ENCODE data around the gene HS6ST2. TPM values are rescaled to one million over a fixed set of nuclear protein-coding genes. Genes with fewer than 3 reads are reported as not detected.
"Not testable (repeated sequence)": the region's sequence is repeated elsewhere in the genome, so short reads cannot be mapped to it uniquely, and the experiment has no call there.

HS6ST2 gene
- total and polyA plus RNA-seq, 3 donors from 2014 or later: 3.7 to 13.3 (median 7.6) TPM

DNA sequence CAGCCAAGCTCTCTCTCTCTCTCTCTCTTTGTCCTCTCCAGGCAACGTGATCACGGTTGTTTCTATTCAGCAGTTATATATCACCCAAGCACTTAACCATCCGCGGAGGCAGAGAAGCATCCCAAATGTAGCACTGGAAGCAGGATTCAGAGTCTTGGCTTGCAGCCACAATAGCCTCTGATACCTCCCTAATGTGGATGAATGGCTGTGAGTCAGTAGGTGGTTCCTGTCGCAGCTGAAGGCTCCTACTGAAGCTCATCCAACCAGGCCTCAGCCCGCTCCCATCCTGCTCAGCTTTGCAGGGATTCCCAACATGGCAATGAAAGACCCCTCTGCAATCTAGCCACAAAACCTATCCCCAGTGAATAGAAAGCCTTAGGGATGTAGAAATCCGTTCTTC, 5.1 kb downstream of the HS6ST2 start:
- H3K36me3 ChIP-seq (ENCODE audit: low read depth, missing control alignments): no peaks in the 10 kb centered on the region
- no peaks in the 10 kb centered on the region for H3K27me3 ChIP-seq
- no peaks in the 10 kb centered on the region for H3K4me1 ChIP-seq
- 85 to 89% methylated on average over 6 to 7 of the region's 7 CpGs for WGBS, 2 donors
- intact Hi-C loops (cut with DNase I; ENCODE audit: low total_unique reads): no loop called here
- no peaks in the 10 kb centered on the region for H3K9me3 ChIP-seq
- no peak overlapping the region for H3K4me3 ChIP-seq
- H3K27ac ChIP-seq: no peak overlapping the region
- no peak for DNase-seq
- TF ChIP-seq POLR2A (IDR thresholded peaks at IDR 0.05): no peak
- TF ChIP-seq, protein P1, sequence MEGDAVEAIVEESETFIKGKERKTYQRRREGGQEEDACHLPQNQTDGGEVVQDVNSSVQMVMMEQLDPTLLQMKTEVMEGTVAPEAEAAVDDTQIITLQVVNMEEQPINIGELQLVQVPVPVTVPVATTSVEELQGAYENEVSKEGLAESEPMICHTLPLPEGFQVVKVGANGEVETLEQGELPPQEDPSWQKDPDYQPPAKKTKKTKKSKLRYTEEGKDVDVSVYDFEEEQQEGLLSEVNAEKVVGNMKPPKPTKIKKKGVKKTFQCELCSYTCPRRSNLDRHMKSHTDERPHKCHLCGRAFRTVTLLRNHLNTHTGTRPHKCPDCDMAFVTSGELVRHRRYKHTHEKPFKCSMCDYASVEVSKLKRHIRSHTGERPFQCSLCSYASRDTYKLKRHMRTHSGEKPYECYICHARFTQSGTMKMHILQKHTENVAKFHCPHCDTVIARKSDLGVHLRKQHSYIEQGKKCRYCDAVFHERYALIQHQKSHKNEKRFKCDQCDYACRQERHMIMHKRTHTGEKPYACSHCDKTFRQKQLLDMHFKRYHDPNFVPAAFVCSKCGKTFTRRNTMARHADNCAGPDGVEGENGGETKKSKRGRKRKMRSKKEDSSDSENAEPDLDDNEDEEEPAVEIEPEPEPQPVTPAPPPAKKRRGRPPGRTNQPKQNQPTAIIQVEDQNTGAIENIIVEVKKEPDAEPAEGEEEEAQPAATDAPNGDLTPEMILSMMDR (IDR thresholded peaks at IDR 0.05): no peak

DNA sequence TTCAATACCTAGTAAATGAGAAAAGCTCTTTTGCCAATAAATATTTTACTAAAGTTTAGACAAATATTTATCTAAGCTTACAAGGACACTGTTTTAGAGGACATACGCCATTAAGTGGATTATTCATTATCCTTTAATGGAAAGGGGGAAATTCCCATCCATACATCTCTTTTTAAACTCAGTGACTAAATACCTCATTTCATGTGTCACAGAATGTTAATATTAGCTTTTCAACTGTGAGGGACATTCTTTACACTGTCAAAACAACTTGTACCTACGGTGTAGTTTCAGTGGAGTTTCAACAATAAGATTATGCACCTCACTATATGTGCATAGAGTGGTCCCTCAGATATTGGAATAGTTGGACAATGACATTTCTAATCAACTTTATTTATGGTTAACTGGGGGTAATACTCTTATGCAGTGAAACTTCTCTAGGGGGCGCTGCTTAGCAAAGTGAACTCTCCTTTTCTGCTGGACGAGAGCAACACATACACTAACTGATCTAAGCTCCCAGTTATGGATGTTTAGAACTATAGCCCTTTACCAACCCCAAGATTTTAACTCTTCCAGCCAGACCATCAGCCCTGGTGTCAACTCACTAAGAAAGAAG, 9.7 kb downstream of the HS6ST2 start:
- TF ChIP-seq, protein P1 (IDR thresholded peaks at IDR 0.05): no peak
- TF ChIP-seq POLR2A (IDR thresholded peaks at IDR 0.05): no peak
- WGBS, 2 donors: 59 to 64% methylated on average over 4 of the region's 4 CpGs
- H3K27ac ChIP-seq: no peak overlapping the region

DNA sequence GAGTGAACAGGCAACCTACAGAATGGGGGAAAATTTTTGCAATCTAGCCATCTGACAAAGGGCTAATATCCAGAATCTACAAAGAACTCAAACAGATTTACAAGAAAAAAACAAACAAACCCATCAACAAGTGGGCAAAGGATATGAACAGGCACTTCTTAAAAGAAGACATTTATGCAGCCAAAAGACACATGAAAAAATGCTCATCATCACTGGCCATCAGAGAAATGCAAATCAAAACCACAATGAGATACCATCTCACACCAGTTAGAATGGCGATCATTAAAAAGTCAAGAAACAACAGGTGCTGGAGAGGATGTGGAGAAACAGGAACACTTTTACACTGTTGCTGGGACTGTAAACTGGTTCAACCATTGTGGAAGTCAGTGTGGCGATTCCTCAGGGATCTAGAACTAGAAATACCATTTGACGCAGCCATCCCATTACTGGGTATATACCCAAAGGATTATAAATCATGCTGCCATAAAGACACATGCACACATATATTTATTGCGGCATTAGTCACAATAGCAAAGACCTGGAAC, 13.3 kb downstream of the HS6ST2 start:
- H3K36me3 ChIP-seq (ENCODE audit: low read depth, missing control alignments); DNase-seq; H3K27ac ChIP-seq; intact Hi-C loops (cut with DNase I; ENCODE audit: low total_unique reads); H3K4me1 ChIP-seq; H3K9me3 ChIP-seq; H3K4me3 ChIP-seq; H3K27me3 ChIP-seq: not testable (repeated sequence)
- whole genome bisulfite sequencing, 2 donors: 89 to 94% methylated on average over 4 of the region's 4 CpGs

More for the DNA sequence above, 9.7 kb downstream of the HS6ST2 start:
- H3K36me3 ChIP-seq (ENCODE audit: low read depth, missing control alignments): no peaks in the 10 kb centered on the region
- H3K4me3 ChIP-seq: no peak overlapping the region
- no peaks in the 10 kb centered on the region for H3K9me3 ChIP-seq
- DNase-seq: no peak
- no peaks in the 10 kb centered on the region for H3K4me1 ChIP-seq
- intact Hi-C loops (cut with DNase I; ENCODE audit: low total_unique reads): no loop called here
- no peaks in the 10 kb centered on the region for H3K27me3 ChIP-seq

DNA sequence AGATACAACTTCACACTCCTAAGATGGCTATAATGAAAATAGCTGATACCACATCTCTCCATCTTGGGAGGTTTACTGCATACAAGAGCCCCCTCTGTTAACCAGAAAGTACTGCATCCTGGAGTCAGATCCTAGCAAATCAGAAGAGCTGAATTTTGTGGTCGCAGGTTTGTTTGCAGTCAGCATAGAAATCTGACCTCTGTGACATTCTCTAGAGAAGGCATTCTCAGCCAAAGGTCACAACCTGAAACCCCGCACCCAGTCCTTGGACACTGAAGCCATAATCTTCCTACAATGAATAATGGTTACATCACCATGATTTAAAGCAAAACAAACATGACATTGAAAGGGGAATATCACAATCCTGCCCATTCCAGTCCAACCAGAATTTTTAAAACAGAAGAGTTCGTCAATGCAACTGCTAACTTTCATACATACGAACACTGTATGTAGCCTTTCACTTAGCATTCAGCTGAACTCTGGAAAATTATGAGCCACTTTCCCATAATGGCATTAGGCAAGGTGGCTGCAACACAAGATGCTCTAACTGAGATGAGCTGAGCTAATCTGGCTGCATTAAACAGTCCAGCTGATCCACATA, 17.6 kb downstream of the HS6ST2 start:
- TF ChIP-seq POLR2A (IDR thresholded peaks at IDR 0.05): no peak
- TF ChIP-seq, protein P1 (IDR thresholded peaks at IDR 0.05): no peak
- Histone ChIP-seq H3K27ac (no peak overlapping the region), H3K9me3 (no peaks in the 10 kb centered on the region), H3K4me1 (no peaks in the 10 kb centered on the region), H3K27me3 (no peaks in the 10 kb centered on the region), H3K4me3 (no peak overlapping the region), H3K36me3 (ENCODE audit: low read depth, missing control alignments) (no peaks in the 10 kb centered on the region)
- 85 to 88% methylated on average over 4 of the region's 4 CpGs for WGBS, 2 donors
- DNase-seq: no peak
- intact Hi-C loops (cut with DNase I; ENCODE audit: low total_unique reads): no loop called here

DNA sequence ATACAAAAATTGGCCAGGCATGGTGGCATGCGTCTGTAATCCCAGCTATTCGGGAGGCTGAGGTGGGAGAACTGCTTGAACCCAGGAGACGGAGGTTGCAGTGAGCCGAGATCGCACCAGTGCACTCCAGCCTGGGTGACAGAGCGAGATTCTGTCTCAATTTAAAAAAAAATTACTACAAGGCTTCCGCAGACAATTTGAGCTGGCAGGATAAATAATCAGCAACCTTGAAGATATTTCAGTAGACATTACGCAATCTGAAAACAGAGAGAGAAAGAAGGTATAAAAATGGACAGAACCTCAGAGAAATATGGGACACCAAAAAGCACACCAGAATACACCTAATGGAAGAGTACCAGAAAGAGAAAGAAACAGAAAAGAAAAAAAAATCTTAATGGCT, 25.3 kb downstream of the HS6ST2 start:
- no peaks in the 10 kb centered on the region for H3K4me1 ChIP-seq
- no peak for TF ChIP-seq POLR2A (IDR thresholded peaks at IDR 0.05)
- TF ChIP-seq, protein P1 (IDR thresholded peaks at IDR 0.05): no peak
- no peaks in the 10 kb centered on the region for H3K27me3 ChIP-seq
- no peak for DNase-seq
- intact Hi-C loops (cut with DNase I; ENCODE audit: low total_unique reads): no loop called here
- H3K27ac ChIP-seq: no peak overlapping the region
- WGBS, 2 donors: 73 to 81% methylated on average over 8 of the region's 8 CpGs
- H3K4me3 ChIP-seq: no peak overlapping the region
- H3K36me3 ChIP-seq (ENCODE audit: low read depth, missing control alignments): no peaks in the 10 kb centered on the region
- H3K9me3 ChIP-seq: no peaks in the 10 kb centered on the region

Measured in testis (tissue), 3 donors.